Smooth muscle cell (in vitro differentiated cells): ENCODE measurements around the gene ATF4. TPM values are rescaled to one million over a fixed set of nuclear protein-coding genes. Genes with fewer than 3 reads are reported as not detected.

Experiments
- DNase-seq: peaks from one replicate; lab custom pipeline; 2025; ENCODE audit not compliant: unreplicated experiment; lab: John Stamatoyannopoulos, UW
- H2AFZ ChIP-seq: fragments of 200-600 bp; sonication (generic); 2 replicates; pipeline ENCODE4 v1.6.0; 2016; ENCODE audit warnings: antibody characterized with exemption, low read depth, mild to moderate bottlenecking
- H3F3A ChIP-seq: fragments of 200-600 bp; sonication (generic); 2 replicates; pipeline ENCODE4 v1.6.0; 2017; ENCODE audit warnings: antibody characterized with exemption, low read depth
- H3K27ac ChIP-seq: fragments of 200-600 bp; sonication (generic); 2 replicates; pipeline ENCODE4 v1.5.1; 2016; ENCODE audit warnings: low read depth, mild to moderate bottlenecking
- H3K27me3 ChIP-seq: fragments of 200-600 bp; sonication (generic); 2 replicates; pipeline ENCODE4 v1.6.1; 2016; ENCODE audit warnings: low read depth, mild to moderate bottlenecking
- H3K36me3 ChIP-seq: fragments of 200-600 bp; sonication (generic); 2 replicates; pipeline ENCODE4 v1.5.1; 2016; ENCODE audit warnings: low read depth
- H3K4me1 ChIP-seq: fragments of 200-600 bp; sonication (generic); 2 replicates; pipeline ENCODE4 v1.5.1; 2016; ENCODE audit warnings: low read depth
- H3K4me2 ChIP-seq: fragments of 200-600 bp; sonication (generic); 2 replicates; pipeline ENCODE4 v1.6.0; 2016; ENCODE audit warnings: mild to moderate bottlenecking
- H3K4me3 ChIP-seq: fragments of 200-600 bp; sonication (generic); 2 replicates; pipeline ENCODE4 v1.5.1; 2016; ENCODE audit warnings: mild to moderate bottlenecking
- H3K79me2 ChIP-seq: fragments of 200-600 bp; sonication (generic); 2 replicates; pipeline ENCODE4 v1.6.0; 2016; ENCODE audit warnings: low read depth, mild to moderate bottlenecking
- H3K9ac ChIP-seq: fragments of 200-600 bp; sonication (generic); 2 replicates; pipeline ENCODE4 v1.6.0; 2016; ENCODE audit warnings: low read depth
- H3K9me3 ChIP-seq: fragments of 200-600 bp; sonication (generic); replicated peaks from 2 replicates; pipeline ENCODE4 v1.5.1; 2016; ENCODE audit warnings: low read depth
- H4K20me1 ChIP-seq: fragments of 200-600 bp; sonication (generic); 2 replicates; pipeline ENCODE4 v1.6.0; 2016; ENCODE audit warnings: low read depth
- whole genome bisulfite sequencing: methylation state at CpG from one replicate; pipeline ENCODE4 v1.1.7; 2016; ENCODE audit warnings: low lambda C conversion rate; 5-methylcytosine and 5-hydroxymethylcytosine counted together
- polyA plus RNA-seq: library from polyadenylated mRNA; unstranded; fragments of >200 nt; fragmentation: Nextera tagmentation; extraction: Ambion mirVana; gene quantifications from 2 replicates; pipeline ENCODE4 v1.2.1, GENCODE V29; 2016
- total RNA-seq: library from RNA; depleted of rRNA; stranded (reverse); fragments of >200 nt; gene quantifications from 2 replicates; pipeline ENCODE4 v1.2.3, GENCODE V29; 2014
- TF ChIP-seq, protein P1 (sequence below): fragments of 200-600 bp; sonication (generic); IDR thresholded peaks from 2 replicates; pipeline ENCODE4 v1.5.1; 2017; ENCODE audit warnings: borderline replicate concordance, mild to moderate bottlenecking, antibody characterized with exemption; ENCODE audit not compliant: insufficient read depth, poor library complexity, severe bottlenecking

The ATF4 gene
- total and polyA plus RNA-seq, 2 experiments from 2014 or later: 288 to 421 TPM

DNA sequence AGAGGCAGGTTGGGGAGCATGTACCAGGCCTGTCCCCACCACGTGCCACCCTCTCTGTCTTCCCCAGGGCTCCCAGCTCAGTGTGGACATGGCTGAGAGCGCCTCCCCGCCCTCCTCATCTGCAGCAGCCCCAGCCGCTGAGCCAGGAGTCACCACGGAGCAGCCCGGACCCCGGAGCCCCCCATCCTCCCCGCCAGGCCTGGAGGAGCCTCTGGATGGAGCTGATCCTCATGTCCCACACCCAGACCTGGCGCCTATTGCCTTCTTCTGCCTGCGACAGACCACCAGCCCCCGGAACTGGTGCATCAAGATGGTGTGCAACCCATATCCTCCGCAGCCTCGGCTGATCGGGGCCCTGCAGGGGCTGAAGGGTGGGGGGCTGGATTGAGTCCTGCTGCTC is 50.3 kb downstream of the ATF4 start, which contains the start of gene CACNA1I:
Gene CACNA1I, plus strand, starts transcription at position 89 of the 400 bp plus-strand sequence. Its CDS starts 0 bp downstream, at position 89.
- Histone ChIP-seq H3K4me1 (no peaks in the 10 kb centered on the region), H3K4me3 (no peak within 1 kb of the TSS), H3K36me3 (no peaks in the 10 kb centered on the region), H3K79me2 (no peaks in the 10 kb centered on the region), H3F3A (no peaks in the 10 kb centered on the region), H2AFZ (no peak within 1 kb of the TSS), H3K9me3 (no peaks in the 10 kb centered on the region), H4K20me1 (no peaks in the 10 kb centered on the region), H3K4me2 (no peak within 1 kb of the TSS), H3K9ac (no peak within 1 kb of the TSS), H3K27ac (no peak within 1 kb of the TSS), H3K27me3 (no peaks in the 10 kb centered on the region)
- WGBS: 89% methylated on average over 13 of the region's 14 CpGs
- TF ChIP-seq, protein P1, sequence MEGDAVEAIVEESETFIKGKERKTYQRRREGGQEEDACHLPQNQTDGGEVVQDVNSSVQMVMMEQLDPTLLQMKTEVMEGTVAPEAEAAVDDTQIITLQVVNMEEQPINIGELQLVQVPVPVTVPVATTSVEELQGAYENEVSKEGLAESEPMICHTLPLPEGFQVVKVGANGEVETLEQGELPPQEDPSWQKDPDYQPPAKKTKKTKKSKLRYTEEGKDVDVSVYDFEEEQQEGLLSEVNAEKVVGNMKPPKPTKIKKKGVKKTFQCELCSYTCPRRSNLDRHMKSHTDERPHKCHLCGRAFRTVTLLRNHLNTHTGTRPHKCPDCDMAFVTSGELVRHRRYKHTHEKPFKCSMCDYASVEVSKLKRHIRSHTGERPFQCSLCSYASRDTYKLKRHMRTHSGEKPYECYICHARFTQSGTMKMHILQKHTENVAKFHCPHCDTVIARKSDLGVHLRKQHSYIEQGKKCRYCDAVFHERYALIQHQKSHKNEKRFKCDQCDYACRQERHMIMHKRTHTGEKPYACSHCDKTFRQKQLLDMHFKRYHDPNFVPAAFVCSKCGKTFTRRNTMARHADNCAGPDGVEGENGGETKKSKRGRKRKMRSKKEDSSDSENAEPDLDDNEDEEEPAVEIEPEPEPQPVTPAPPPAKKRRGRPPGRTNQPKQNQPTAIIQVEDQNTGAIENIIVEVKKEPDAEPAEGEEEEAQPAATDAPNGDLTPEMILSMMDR: no peak
- no peak for DNase-seq

DNA sequence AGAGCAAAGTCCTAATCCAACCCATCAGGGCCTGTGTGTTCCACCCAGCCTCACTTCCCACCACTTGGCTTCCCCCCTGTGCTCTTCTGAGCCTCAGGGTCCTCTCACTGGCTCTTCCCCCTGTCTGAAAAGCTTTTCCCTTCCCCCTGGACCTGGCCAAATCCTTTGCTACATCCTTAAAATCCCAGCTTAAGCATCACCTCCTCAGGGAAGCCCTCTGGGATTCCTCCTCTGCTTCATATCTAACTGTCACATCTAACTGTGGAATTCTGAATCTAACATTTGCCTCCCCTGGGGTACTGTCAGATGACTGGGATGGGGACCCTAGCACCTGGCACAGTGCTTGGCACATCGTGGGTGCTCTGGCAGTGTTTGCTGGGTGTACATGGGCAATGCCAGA is 51.2 kb downstream of the ATF4 start:
- Histone ChIP-seq H3K79me2 (no peaks in the 10 kb centered on the region), H3K4me3 (no peak overlapping the region), H3K4me1 (no peaks in the 10 kb centered on the region), H3K9me3 (no peaks in the 10 kb centered on the region), H3F3A (no peaks in the 10 kb centered on the region), H3K36me3 (no peaks in the 10 kb centered on the region), H3K4me2 (no peak overlapping the region), H4K20me1 (no peaks in the 10 kb centered on the region), H3K27ac (no peak overlapping the region), H3K27me3 (no peaks in the 10 kb centered on the region), H3K9ac (no peak overlapping the region), H2AFZ (no peak overlapping the region)
- DNase-seq: no peak
- TF ChIP-seq, protein P1: no peak
- WGBS: 90% methylated on average over 1 of the region's 1 CpG

Other genes with a start within 250 kb of the ATF4 start
- 1,022 and 1,136 TPM in 2 replicates for gene RPL3, start 200.9 kb upstream of the ATF4 start, total RNA-seq
- 717 and 749 TPM in 2 replicates for gene RPL3, start 200.9 kb upstream of the ATF4 start, polyA plus RNA-seq
- gene SYNGR1, start 170.6 kb upstream of the ATF4 start, total RNA-seq: 12.0 and 26.7 TPM in 2 replicates
- 55.7 and 58.0 TPM in 2 replicates for gene SYNGR1, start 170.6 kb upstream of the ATF4 start, polyA plus RNA-seq
- 12.9 and 14.8 TPM in 2 replicates for gene TAB1, start 120.8 kb upstream of the ATF4 start, total RNA-seq
- 11.1 and 13.6 TPM in 2 replicates for gene TAB1, start 120.8 kb upstream of the ATF4 start, polyA plus RNA-seq
- gene MGAT3, start 63.5 kb upstream of the ATF4 start, total RNA-seq: 7.8 and 9.4 TPM in 2 replicates
- 3.9 and 4.4 TPM in 2 replicates for gene MGAT3, start 63.5 kb upstream of the ATF4 start, polyA plus RNA-seq
- 11.1 and 17.8 TPM in 2 replicates for gene MIEF1, start 18.3 kb upstream of the ATF4 start, total RNA-seq
- 11.3 and 14.5 TPM in 2 replicates for gene MIEF1, start 18.3 kb upstream of the ATF4 start, polyA plus RNA-seq
- gene RPS19BP1, start 12.2 kb downstream of the ATF4 start, total RNA-seq: 42.8 and 71.6 TPM in 2 replicates
- gene RPS19BP1, start 12.2 kb downstream of the ATF4 start, polyA plus RNA-seq: 97.1 and 115 TPM in 2 replicates
- not detected in 2 replicates for gene CACNA1I, start 50.2 kb downstream of the ATF4 start, total RNA-seq
- not detected in 2 replicates for gene CACNA1I, start 50.2 kb downstream of the ATF4 start, polyA plus RNA-seq